ENCODE results near the gene URGCP.

URGCP gene

DNA sequence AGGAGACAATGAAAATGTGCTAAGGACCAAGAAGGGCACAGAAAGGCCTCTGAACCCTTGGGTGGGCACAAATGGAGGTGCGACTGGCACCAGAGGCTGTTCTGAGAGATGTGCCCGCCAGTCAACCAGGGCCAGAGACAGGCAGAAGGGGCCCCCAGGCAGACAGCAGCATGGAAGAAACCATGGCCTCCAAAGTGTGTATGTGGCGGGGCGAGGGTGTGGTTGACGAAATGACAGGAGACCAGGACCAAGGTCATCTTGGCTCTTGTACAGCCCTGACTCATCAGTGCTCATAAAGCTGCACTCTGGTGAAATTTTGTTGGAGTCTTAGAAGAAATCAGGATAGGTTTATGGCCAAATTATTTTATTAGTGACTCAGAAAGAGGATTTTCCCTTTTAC is 33.1 kb downstream of the URGCP start:
- TF ChIP-seq, protein P1, sequence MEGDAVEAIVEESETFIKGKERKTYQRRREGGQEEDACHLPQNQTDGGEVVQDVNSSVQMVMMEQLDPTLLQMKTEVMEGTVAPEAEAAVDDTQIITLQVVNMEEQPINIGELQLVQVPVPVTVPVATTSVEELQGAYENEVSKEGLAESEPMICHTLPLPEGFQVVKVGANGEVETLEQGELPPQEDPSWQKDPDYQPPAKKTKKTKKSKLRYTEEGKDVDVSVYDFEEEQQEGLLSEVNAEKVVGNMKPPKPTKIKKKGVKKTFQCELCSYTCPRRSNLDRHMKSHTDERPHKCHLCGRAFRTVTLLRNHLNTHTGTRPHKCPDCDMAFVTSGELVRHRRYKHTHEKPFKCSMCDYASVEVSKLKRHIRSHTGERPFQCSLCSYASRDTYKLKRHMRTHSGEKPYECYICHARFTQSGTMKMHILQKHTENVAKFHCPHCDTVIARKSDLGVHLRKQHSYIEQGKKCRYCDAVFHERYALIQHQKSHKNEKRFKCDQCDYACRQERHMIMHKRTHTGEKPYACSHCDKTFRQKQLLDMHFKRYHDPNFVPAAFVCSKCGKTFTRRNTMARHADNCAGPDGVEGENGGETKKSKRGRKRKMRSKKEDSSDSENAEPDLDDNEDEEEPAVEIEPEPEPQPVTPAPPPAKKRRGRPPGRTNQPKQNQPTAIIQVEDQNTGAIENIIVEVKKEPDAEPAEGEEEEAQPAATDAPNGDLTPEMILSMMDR (IDR thresholded peaks at IDR 0.05; ENCODE audit: borderline replicate concordance, extremely low read depth, low read length, poor library complexity, severe bottlenecking) = no peak
- no peak for TF ChIP-seq EZH2 (IDR thresholded peaks at IDR 0.05; ENCODE audit: borderline replicate concordance, low read depth, low read length, severe bottlenecking)
- ATAC-seq (ENCODE audit: insufficient read depth, low read depth) (no peak), DNase-seq (no peak)
- Histone ChIP-seq H3K4me1 (ENCODE audit: insufficient read depth, low read length) (peaks cover 16% of the 10 kb centered on the region), H3K27me3 (ENCODE audit: insufficient read depth, low read length, poor library complexity) (no peaks in the 10 kb centered on the region), H2AFZ (ENCODE audit: low read depth, low read length) (no peak overlapping the region), H3K9ac (ENCODE audit: low read depth, low read length) (no peak overlapping the region), H3K27ac (ENCODE audit: low read length) (no peak overlapping the region), H3K9me3 (ENCODE audit: insufficient read depth, low read length, severe bottlenecking) (no peaks in the 10 kb centered on the region), H3K36me3 (ENCODE audit: insufficient read depth, low read length) (peaks cover 34% of the 10 kb centered on the region), H3K4me2 (ENCODE audit: insufficient read depth, low read length) (no peak overlapping the region), H4K20me1 (ENCODE audit: insufficient read depth, low read length) (0 out of 2 replicates have a peak, but pooled peaks cover 4% of the 10 kb centered on the region), H3K4me3 (ENCODE audit: low read depth in 1 of 2, low read length in 2 of 2) (no peak overlapping the region), H3K79me2 (ENCODE audit: insufficient read depth, low read length) (peaks cover 9% of the 10 kb centered on the region)

GRCh38 chr7:43872406-43873110 is 33.8 kb downstream of the URGCP start:
- Histone ChIP-seq H3K9me3 (ENCODE audit: insufficient read depth, low read length, severe bottlenecking) (no peaks in the 10 kb centered on the region), H4K20me1 (ENCODE audit: insufficient read depth, low read length) (0 out of 2 replicates have a peak, but pooled peaks cover 4% of the 10 kb centered on the region), H3K36me3 (ENCODE audit: insufficient read depth, low read length) (peaks cover 33% of the 10 kb centered on the region), H3K27ac (ENCODE audit: low read length) (no peak overlapping the region), H3K4me2 (ENCODE audit: insufficient read depth, low read length) (no peak overlapping the region), H3K9ac (ENCODE audit: low read depth, low read length) (no peak overlapping the region), H2AFZ (ENCODE audit: low read depth, low read length) (no peak overlapping the region), H3K4me1 (ENCODE audit: insufficient read depth, low read length) (peaks cover 24% of the 10 kb centered on the region), H3K79me2 (ENCODE audit: insufficient read depth, low read length) (peaks cover 13% of the 10 kb centered on the region), H3K4me3 (ENCODE audit: low read depth in 1 of 2, low read length in 2 of 2) (no peak overlapping the region), H3K27me3 (ENCODE audit: insufficient read depth, low read length, poor library complexity) (no peaks in the 10 kb centered on the region)
- TF ChIP-seq, protein P1 (IDR thresholded peaks at IDR 0.05; ENCODE audit: borderline replicate concordance, extremely low read depth, low read length, poor library complexity, severe bottlenecking) = no peak
- TF ChIP-seq EZH2 (IDR thresholded peaks at IDR 0.05; ENCODE audit: borderline replicate concordance, low read depth, low read length, severe bottlenecking) = no peak
- ATAC-seq (ENCODE audit: insufficient read depth, low read depth) (no peak), DNase-seq (no peak)

DNA sequence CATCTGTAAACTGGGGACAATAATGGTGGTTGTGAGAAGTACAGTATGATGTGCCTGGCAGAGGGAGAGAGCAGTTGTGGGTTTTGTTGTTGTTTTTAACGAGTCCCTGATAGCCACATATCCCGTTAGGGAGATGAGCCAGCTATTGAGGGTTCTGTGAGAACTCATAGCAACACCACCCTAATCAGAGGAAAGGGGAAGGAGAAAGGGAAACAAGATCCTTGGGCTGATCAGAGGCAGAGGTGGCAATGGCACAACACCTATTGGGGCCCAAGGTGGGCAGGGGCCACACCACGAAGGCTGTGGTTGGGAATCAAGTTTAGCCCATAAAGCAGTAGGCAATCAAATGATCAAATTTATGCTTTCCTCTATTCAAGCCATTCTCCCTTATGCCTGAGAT is 35.3 kb downstream of the URGCP start:
- H3K36me3 ChIP-seq (ENCODE audit: insufficient read depth, low read length) = peaks cover 31% of the 10 kb centered on the region
- no peak for ATAC-seq (ENCODE audit: insufficient read depth, low read depth)
- H3K4me3 ChIP-seq (ENCODE audit: low read depth in 1 of 2, low read length in 2 of 2) = no peak overlapping the region
- no peaks in the 10 kb centered on the region for H3K9me3 ChIP-seq (ENCODE audit: insufficient read depth, low read length, severe bottlenecking)
- DNase-seq = no peak
- no peak overlapping the region for H3K27ac ChIP-seq (ENCODE audit: low read length)
- H3K9ac ChIP-seq (ENCODE audit: low read depth, low read length) = no peak overlapping the region
- peaks cover 24% of the 10 kb centered on the region for H3K4me1 ChIP-seq (ENCODE audit: insufficient read depth, low read length)
- TF ChIP-seq, protein P1 (IDR thresholded peaks at IDR 0.05; ENCODE audit: borderline replicate concordance, extremely low read depth, low read length, poor library complexity, severe bottlenecking) = no peak
- TF ChIP-seq EZH2 (IDR thresholded peaks at IDR 0.05; ENCODE audit: borderline replicate concordance, low read depth, low read length, severe bottlenecking) = no peak
- 0 out of 2 replicates have a peak, but pooled peaks cover 4% of the 10 kb centered on the region for H4K20me1 ChIP-seq (ENCODE audit: insufficient read depth, low read length)
- no peak overlapping the region for H2AFZ ChIP-seq (ENCODE audit: low read depth, low read length)
- no peaks in the 10 kb centered on the region for H3K27me3 ChIP-seq (ENCODE audit: insufficient read depth, low read length, poor library complexity)
- H3K4me2 ChIP-seq (ENCODE audit: insufficient read depth, low read length) = no peak overlapping the region
- peaks cover 13% of the 10 kb centered on the region for H3K79me2 ChIP-seq (ENCODE audit: insufficient read depth, low read length)
